ENCODE measurements around the gene CRELD2.

- TF ChIP-seq TAF1 (IDR thresholded peaks at IDR 0.05; ENCODE audit: borderline replicate concordance, low read depth, low read length) (no peak), POLR2A (IDR thresholded peaks at IDR 0.05; ENCODE audit: low read depth, low read length) (no peak), POLR2AphosphoS5 (IDR thresholded peaks at IDR 0.05; ENCODE audit: low read depth, low read length) (no peak)
These were observed 13.0 kb upstream of the CRELD2 start for GRCh38 chr22:49905465-49905864.

Measured in GM12892 (cell line).